ENCODE measurements around the gene MED8.

MED8 gene

GRCh38 chr1:43339584-43340232 is 49.9 kb downstream of the MED8 start:
- DNase-seq (ENCODE audit: extremely low read depth in 1 of 2, low read depth in 1 of 2) = no peak

- no peak for DNase-seq (ENCODE audit: extremely low read depth in 1 of 2, low read depth in 1 of 2)
These were observed 51.6 kb downstream of the MED8 start for GRCh38 chr1:43338001-43338400.

- DNase-seq (ENCODE audit: extremely low read depth in 1 of 2, low read depth in 1 of 2) = no peak
These were observed 52.0 kb downstream of the MED8 start, which contains the start of gene MPL for GRCh38 chr1:43337588-43337987. Gene MPL (plus strand): TSS chr1:43337818. CDS start chr1:43337849, 31 bp downstream.

- no peak for DNase-seq (ENCODE audit: extremely low read depth in 1 of 2, low read depth in 1 of 2)
These were observed 55.0 kb downstream of the MED8 start for GRCh38 chr1:43334453-43335205.
